Cerebellar cortex (tissue), 1 donor: ENCODE results near the gene EFCAB11.

Source experiments
- DNase-seq: peaks from one replicate; pipeline ENCODE4 v3.0.0-alpha.2; 2015; ENCODE audit warnings: low spot score

EFCAB11 gene

DNA sequence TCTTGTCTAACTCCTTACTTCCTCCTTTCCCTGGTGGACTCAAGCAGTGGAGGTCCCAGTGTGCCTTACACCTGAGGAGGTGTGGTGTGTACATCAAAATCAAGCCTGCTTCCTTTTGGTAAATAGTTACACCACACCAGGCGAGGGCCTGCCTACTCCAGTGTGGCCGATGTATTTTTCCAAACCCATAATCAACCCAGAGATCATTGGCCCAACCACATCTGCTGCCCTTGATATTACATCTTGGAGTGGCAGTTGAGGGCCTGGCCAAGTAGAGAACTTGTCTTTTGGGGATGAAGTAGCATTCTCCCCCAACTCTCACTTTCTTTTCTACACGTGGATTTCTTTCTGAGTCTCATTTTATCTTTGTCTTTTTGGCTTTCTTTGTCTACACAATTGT is 187.4 kb downstream of the EFCAB11 start:
- no peak for DNase-seq

DNA sequence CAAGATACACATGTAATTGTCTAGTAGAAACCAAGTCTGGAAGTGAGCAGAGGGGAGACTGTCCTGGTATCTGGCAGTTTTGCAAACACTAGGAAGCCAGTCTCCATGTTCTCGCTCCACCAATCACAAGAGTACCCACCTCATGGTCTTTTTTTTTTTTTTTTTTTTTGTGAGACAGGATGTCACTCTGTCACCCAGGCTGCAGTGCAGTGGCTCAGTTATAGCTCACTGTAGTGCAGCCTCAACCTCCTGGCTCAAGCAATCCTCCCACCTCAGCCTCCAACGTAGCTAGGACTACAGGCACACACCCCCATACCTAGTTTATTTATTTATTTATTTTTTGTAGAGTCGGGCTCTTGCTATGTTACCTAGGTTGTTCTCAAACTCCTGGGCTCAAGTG is 189.2 kb downstream of the EFCAB11 start:
- DNase-seq = no peak

DNA sequence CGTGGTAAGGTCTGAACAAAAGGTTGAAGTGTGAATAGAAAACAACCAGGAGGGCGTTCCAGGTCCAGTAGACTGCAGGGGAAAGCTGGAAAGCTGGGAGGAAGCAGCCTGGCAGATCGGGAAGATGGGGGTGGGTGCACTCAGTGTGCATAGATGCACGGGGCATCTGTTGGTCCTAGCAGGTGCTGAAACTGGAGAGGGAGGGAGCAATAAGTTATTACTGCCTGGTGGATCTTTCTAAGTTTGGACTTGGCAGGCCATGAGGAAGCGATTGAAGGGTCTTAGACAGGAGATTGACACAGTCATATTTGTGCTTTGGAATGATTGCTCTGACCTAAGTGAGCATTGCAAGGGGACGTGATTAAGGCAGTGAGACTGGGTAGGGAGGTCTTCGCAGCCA is 194.4 kb downstream of the EFCAB11 start:
- no peak for DNase-seq

DNA sequence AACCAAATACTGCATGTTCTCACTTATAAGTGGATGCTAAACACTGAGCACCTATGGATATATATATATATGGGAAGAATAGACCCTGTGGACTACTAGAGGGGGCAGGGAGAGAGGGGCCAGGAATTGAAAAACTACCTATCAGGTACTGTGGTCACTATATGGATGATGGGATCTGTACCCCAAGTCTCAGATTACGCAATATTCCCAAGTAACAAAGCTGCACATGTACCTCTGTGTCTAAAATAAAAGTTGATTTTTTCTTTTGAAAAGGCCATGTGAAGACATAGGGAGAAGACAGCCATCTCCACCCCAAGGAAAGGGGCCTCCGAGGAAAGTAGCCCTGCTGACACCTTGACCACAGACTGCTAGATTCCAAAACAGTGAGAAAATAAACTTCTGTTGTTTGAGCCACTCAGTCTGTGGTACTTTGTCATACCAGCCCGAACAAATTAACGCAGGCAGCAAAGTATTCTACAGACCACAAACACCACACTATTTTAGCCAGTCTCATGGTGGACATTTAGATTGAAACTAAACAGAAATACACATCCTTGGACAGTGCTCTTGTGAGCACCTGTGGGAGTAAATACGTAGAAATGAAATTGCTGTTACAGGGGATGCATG is 197.1 kb downstream of the EFCAB11 start:
- no peak for DNase-seq

DNA sequence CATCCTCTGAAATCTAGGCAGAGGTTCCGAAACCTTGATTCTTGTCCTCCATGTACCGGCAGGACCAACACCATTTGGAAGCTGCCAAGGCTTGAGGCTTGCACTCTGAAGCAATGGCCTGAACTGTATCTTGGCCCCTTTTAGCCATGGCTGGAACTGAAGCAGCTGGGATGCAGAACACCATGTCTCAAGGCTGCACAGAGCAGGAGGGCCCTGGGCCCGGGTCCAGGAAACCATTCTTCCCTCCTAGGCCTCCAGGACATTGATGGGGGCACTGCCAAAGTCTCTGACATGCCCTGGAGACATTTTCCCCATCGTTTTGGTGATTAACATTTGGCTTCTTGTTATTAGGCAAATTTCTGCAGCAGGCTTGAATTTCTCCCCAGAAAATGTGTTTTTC is 198.7 kb downstream of the EFCAB11 start:
- no peak for DNase-seq

DNA sequence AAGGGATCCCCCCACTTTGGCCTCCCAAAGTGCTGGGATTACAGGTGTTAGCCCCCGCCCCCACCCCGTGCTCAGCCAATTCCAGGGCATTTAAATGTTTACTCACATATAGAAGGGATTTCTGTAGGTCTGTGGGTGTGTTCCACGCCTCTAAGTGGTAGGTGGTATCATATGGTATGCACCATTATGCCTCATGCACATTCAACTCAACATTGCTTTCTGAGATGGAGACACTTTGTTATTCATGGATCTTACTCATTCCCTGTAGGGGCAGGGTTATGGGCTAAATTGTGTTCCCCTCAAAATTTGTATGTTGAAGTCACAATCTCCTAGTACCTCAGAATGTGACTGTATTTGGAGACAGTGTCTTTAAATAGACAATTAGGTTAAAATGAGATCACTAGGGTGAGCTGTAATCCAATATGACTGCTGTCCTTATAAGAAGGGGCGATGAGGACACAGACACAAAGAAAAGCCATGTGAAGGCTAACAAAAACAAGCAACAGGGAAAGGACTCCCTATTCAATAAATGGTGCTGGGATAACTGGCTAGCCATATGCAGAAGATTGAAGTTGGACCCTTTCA is 200.6 kb downstream of the EFCAB11 start:
- no peak for DNase-seq

DNA sequence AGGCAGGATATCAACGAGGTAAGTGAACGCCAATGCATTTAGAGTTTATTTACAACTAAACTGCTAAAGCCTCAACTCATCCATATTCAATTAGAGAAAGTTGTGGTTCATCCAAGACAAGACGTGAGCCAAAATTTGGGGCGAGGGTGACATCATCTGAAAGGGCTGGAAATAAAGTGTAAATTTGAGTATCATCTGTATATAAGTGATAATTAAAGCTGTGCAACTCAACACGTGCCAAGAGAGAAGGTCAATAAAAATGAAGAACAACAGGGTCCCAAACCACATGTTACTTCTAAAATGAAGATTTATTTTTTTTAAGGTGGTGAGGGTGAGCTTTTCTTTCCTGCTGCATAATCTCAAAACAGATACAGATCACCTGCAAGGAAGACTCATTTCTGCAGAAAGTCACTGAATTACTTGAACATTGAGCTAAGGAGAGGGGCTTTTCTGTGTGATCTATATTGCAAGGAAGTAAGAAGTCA is 203.6 kb downstream of the EFCAB11 start:
- DNase-seq = no peak

DNA sequence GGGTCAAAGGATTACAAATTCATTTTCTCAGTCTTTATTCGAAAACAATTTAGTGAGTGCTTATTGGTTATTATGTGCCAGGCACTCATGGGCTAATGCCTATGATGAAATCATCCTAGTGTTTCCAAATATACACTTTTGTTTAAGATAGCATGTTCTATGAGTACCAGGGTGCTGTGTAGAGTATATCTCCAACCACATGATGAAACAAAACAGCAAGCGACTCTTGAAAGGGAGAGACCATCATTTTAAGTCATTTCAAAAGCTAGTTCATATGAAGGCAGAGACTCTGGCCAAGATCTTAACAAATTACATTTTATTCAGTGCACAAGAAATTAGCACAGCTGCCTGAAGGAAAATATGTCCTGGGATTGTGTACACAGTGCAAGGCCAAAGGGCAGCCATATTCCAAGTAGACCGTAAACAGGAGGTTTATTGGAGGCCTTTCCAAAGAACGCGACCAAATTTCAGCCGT is 204.2 kb downstream of the EFCAB11 start:
- no peak for DNase-seq

DNA sequence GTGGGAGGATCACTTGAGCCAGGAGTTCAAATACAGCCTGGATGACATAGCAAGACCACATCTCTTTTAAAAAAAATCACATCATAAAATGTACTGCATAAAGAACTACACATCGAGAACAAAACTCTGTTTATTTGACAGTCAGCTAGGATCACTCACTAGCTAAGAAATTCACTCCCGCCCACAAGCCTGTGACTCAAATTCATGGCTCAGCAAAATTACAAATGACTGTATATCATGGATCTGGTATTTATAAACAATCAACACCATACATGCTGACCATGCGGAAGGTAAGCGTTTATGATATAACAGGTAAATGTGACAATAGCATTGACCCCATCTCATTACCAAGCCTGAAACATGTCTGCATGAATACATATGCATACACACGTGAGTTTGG is 206.5 kb downstream of the EFCAB11 start:
- no peak for DNase-seq

DNA sequence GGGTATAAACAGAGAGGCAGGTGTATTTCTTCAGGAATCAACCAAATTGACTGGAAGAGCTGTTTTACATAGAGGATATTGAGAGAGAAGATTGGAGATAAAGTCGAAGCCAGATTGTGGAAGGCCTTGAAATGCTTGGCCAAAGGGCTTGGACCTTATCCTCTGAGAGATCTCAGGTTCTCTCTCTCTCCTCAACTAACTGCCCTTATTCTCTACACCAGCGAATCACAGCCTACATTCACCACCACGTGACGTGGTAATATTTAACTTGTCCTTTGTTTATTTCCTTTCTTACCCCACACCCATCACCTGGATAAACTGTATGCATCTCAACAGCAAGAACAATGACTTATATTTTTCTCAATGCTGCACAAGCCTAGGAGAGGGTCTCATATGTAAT is 207.4 kb downstream of the EFCAB11 start:
- DNase-seq = no peak

DNA sequence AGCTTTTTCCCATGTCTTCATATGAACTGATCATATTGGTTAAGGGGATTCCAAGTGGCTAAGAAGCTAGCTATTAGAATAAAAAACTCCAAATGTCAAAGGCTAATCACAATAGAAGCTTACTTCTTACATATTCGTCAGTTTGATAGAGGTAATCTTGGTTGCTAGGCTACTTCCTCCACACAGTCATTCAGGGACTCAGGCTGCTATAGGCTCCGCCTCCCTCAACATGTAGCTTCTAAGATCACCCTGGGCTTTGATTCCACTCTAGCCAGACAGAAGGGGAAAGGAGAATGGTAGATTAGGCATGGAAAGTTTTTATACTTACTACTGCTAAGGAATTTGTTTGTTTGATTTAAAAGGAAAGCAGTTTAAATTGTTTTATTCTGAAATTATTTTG is 207.9 kb downstream of the EFCAB11 start:
- no peak for DNase-seq

DNA sequence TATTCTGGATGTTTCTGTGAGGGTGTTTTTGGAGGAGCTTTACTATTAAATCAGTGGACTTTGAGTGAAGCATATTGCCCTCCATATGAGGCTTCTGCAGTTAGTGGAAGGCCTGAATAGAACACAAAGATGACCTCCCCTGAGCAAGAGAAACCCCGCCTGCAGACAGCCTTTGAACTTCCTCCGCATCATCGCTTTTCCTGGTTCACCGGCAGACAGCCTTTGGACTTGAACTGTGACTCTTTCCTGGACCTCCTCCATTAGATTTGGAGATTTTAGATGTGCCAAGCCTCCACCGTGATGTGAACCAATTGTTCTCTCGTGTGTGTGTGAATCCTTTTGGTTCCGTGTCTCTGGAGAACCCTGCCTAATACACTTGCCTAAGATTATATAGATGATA is 208.4 kb downstream of the EFCAB11 start:
- no peak for DNase-seq
